GM12801 (cell line): ENCODE data around the gene CPXM2.

Experiments used
- TF ChIP-seq, protein P1 (sequence below): IDR thresholded peaks from one replicate; pipeline ENCODE4 v1.5.1; 2011; ENCODE audit warnings: control low read depth; ENCODE audit not compliant: insufficient read length; ENCODE audit errors: extremely low read depth

The CPXM2 gene

GRCh38 chr10:123795846-123796590 lies 95.6 kb downstream of the CPXM2 start:
- TF ChIP-seq, protein P1, sequence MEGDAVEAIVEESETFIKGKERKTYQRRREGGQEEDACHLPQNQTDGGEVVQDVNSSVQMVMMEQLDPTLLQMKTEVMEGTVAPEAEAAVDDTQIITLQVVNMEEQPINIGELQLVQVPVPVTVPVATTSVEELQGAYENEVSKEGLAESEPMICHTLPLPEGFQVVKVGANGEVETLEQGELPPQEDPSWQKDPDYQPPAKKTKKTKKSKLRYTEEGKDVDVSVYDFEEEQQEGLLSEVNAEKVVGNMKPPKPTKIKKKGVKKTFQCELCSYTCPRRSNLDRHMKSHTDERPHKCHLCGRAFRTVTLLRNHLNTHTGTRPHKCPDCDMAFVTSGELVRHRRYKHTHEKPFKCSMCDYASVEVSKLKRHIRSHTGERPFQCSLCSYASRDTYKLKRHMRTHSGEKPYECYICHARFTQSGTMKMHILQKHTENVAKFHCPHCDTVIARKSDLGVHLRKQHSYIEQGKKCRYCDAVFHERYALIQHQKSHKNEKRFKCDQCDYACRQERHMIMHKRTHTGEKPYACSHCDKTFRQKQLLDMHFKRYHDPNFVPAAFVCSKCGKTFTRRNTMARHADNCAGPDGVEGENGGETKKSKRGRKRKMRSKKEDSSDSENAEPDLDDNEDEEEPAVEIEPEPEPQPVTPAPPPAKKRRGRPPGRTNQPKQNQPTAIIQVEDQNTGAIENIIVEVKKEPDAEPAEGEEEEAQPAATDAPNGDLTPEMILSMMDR: no peak

DNA sequence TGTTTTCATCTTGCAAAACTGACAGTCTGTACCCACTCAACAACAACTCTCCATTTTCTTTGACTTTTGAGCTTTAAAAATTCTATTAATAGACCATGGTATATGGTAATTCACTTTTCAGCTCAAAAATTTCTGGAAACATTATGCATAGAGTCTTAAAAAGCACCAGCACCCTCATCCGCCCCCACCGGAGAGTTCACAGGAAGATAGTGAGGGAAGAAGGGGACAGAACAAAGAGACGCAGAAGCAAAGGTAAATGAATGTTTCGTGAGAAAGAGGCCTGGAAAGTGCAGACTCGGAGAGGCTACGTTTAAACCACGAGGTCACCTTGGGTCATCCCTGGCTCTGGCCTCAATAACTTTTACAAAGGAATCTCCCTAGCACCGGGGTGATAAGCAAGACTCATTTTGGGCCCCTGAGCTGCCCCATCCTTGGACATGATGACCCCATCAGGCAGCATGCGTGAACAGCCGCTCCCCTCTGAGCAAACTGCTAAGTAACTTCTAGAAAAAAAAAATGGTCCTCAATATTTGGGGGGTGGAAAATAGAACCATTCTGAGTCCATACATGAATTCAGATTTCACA lies 96.3 kb downstream of the CPXM2 start:
- TF ChIP-seq, protein P1: no peak

GRCh38 chr10:123792248-123792978 lies 99.2 kb downstream of the CPXM2 start:
- TF ChIP-seq, protein P1: no peak

DNA sequence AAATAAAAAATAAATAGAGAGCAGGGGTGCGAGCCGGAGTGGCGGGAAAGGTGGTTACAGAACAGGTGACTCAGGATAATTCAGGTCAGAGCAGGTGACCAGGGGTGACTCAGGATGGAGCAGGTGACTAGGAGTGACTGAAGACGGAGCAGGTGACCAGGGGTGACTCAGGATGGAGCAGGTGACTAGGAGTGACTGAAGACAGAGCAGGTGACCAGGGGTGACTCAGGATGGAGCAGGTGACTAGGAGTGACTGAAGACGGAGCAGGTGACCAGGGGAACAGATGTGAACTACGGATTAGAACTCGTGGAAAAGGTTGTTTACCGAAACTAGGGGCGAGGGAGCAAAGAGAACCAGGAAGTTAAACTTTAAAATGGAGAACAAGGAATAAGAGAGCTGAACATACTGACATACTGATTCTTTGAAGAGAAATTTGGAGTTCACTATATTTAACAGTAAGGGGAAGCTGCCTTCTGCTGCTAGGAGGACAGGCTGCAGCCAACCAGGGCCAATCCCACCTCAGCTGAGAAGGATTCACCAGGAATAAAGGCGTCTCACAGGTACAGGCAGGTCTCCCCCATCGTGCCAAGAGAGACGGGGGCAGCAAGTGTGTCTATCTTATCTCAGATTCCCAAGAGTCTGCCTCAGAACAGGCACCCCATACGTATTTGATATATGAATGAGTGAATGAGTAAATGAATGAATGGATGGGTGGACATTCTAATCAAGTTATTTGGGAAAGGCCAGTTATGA lies 101.3 kb downstream of the CPXM2 start:
- TF ChIP-seq, protein P1: no peak

GRCh38 chr10:123788981-123789380 lies 102.6 kb downstream of the CPXM2 start:
- TF ChIP-seq, protein P1: no peak

GRCh38 chr10:123787566-123787965 lies 104.0 kb downstream of the CPXM2 start:
- TF ChIP-seq, protein P1: no peak

DNA sequence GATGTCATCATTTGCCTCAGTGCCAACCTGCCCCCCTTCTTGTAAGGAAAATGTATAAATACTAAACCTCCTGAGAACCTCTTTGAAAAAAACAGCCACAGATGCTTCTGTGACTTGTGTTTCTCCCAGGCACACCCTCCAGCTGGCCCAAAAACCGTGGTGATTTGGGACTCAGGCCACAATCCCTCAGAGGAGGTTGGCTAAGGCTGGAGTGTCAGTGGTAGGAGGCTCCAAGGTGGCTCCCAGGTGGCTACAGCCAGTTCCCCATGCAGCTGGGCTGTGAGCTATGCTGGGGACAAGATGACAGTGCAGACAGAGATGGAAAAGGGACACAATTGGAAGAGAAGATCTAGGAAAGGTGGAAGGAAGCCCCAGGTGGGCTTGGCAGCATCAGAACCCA lies 104.7 kb downstream of the CPXM2 start:
- TF ChIP-seq, protein P1: no peak
